PC-9 (cell line): Measurements from ENCODE around the gene RTP2. TPM values are rescaled to one million over a fixed set of nuclear protein-coding genes. Genes with fewer than 3 reads are reported as not detected.

Experiments
- BruUV-seq: library from RNA; stranded (reverse); fragments of 400-500 nt; replicated peaks from 2 replicates; lab custom pipeline; 2021; lab: Mats Ljungman, UMichigan
- CTCF ChIA-PET: fragments of 300-600 bp; sonication (Branson Sonifier 250); formaldehyde crosslinking; loops from one replicate; lab custom pipeline; 2022; ENCODE audit warnings: antibody characterized with exemption; lab: Charles Lee
- POLR2A ChIA-PET: fragments of 300-600 bp; sonication (Branson Sonifier 250); formaldehyde crosslinking; loops from one replicate; lab custom pipeline; 2022; ENCODE audit warnings: antibody characterized with exemption; ENCODE audit not compliant: unreplicated experiment; lab: Charles Lee
- DNase-seq, 2 experiments: peaks; one replicate each; pipeline versions ENCODE4 v3.0.0 to v3.0.0-alpha.2; 2015 to 2022; ENCODE audit warnings: mixed read lengths in 1 of 2
- H2AFZ ChIP-seq: fragments of 200-600 bp; sonication (generic); 2 replicates; pipeline ENCODE4 v1.8.1; 2017; ENCODE audit warnings: antibody characterized with exemption
- H3F3A ChIP-seq: fragments of 200-600 bp; sonication (generic); 2 replicates; pipeline ENCODE4 v1.8.1; 2017; ENCODE audit warnings: antibody characterized with exemption, mild to moderate bottlenecking, low read depth; ENCODE audit not compliant: insufficient read depth
- H3K27ac ChIP-seq: fragments of 200-600 bp; sonication (generic); 2 replicates; pipeline ENCODE4 v1.6.1; 2016; ENCODE audit warnings: mixed run types
- H3K27me3 ChIP-seq: fragments of 200-600 bp; sonication (generic); 2 replicates; pipeline ENCODE4 v1.6.1; 2016; ENCODE audit warnings: low read depth, mixed run types; ENCODE audit not compliant: insufficient read depth
- H3K36me3 ChIP-seq: fragments of 200-600 bp; sonication (generic); 2 replicates; pipeline ENCODE4 v1.6.1; 2016; ENCODE audit warnings: low read depth, mixed run types
- H3K4me1 ChIP-seq: fragments of 200-600 bp; sonication (generic); replicated peaks from 2 replicates; pipeline ENCODE4 v1.6.1; 2016; ENCODE audit warnings: mixed run types; ENCODE audit not compliant: insufficient read depth
- H3K4me2 ChIP-seq: fragments of 200-600 bp; sonication (generic); 2 replicates; pipeline ENCODE4 v1.6.1; 2017; ENCODE audit warnings: mixed run types
- H3K4me3 ChIP-seq: fragments of 200-600 bp; sonication (generic); 2 replicates; pipeline ENCODE4 v1.6.1; 2016; ENCODE audit warnings: mixed run types
- H3K79me2 ChIP-seq: fragments of 200-600 bp; sonication (generic); 2 replicates; pipeline ENCODE4 v1.6.1; 2017; ENCODE audit warnings: low read depth, mixed run types
- H3K9me2 ChIP-seq: fragments of 200-600 bp; sonication (generic); 2 replicates; pipeline ENCODE4 v1.8.1; 2017; ENCODE audit warnings: mild to moderate bottlenecking; ENCODE audit not compliant: insufficient read depth
- H3K9me3 ChIP-seq: fragments of 200-600 bp; sonication (generic); 2 replicates; pipeline ENCODE4 v1.8.1; 2016; ENCODE audit warnings: low read depth; ENCODE audit not compliant: insufficient read depth
- H4K20me1 ChIP-seq: fragments of 200-600 bp; sonication (generic); 2 replicates; pipeline ENCODE4 v1.8.1; 2017; ENCODE audit not compliant: insufficient read depth
- CTCF ChIP-seq: fragments of 200-600 bp; sonication (generic); conservative IDR thresholded peaks from 2 replicates; pipeline ENCODE4 v1.6.1; 2017; ENCODE audit warnings: mixed run types, antibody characterized with exemption, mild to moderate bottlenecking, moderate library complexity
- EZH2 ChIP-seq: fragments of 200-600 bp; sonication (generic); IDR thresholded peaks from 2 replicates; pipeline ENCODE4 v1.8.0; 2017; ENCODE audit warnings: antibody characterized with exemption, low read depth
- intact Hi-C: fragments of 100-400 bp; cut with micrococcal nuclease; formaldehyde crosslinking; loops from one replicate; pipeline ENCODE4 v1.10.0; 2022; ENCODE audit not compliant: unreplicated experiment
- total RNA-seq: library from RNA; stranded (reverse); gene quantifications from 2 replicates; pipeline ENCODE4 v1.2.3, GENCODE V29; 2021

RTP2 gene
- total RNA-seq, 1 experiment from 2014 or later = not detected

- TF ChIP-seq CTCF (peak; percentile 30; the same call in 1 of the 2 replicates), EZH2 (no peak)
- intact Hi-C loops = loop anchor here (1.0 to 10.0 kb wide), 6 partner anchors 620 to 1650 kb away; no protein-coding TSS in a partner anchor
- DNase-seq = no peak
- H3K27ac ChIP-seq = peak overlapping the region; percentile 94
- H2AFZ ChIP-seq = no peak overlapping the region
- H3K4me2 ChIP-seq = peak overlapping the region; percentile 99
- no peaks in the 10 kb centered on the region for H3K27me3 ChIP-seq
- ChIA-PET CTCF (interaction anchor here (0.6 to 1.1 kb wide), 5 partner anchors 201 to 1212 kb away, joined by 3 to 5 read pairs (median 4); no protein-coding TSS in a partner anchor), POLR2A (interaction anchor here (0.6 kb wide), 1 partner anchor 422 kb away, joined by 3 read pairs; no protein-coding TSS in a partner anchor)
- no peaks in the 10 kb centered on the region for H3K9me3 ChIP-seq
- H3K79me2 ChIP-seq = peaks cover 93% of the 10 kb centered on the region
- peaks cover 23% of the 10 kb centered on the region; the same call in 1 of the 2 replicates for H3F3A ChIP-seq
- BruUV-seq = TSS peak; percentile 0
- peaks cover 5% of the 10 kb centered on the region; the same call in 1 of the 2 replicates for H3K36me3 ChIP-seq
- peaks cover 47% of the 10 kb centered on the region for H3K4me1 ChIP-seq
- H4K20me1 ChIP-seq = peaks cover 26% of the 10 kb centered on the region
- H3K4me3 ChIP-seq = peak overlapping the region; percentile 88
- no peaks in the 10 kb centered on the region for H3K9me2 ChIP-seq
These were observed 40.2 kb upstream of the RTP2 start for GRCh38 chr3:187742351-187743171.

GRCh38 chr3:187741403-187742350, 39.3 kb upstream of the RTP2 start:
- no peaks in the 10 kb centered on the region for H3K9me2 ChIP-seq
- H4K20me1 ChIP-seq = peaks cover 32% of the 10 kb centered on the region
- TF ChIP-seq CTCF (peak; percentile 100), EZH2 (no peak)
- no TSS peak for BruUV-seq
- H2AFZ ChIP-seq = peak overlapping the region; percentile 67
- peak overlapping the region; percentile 88 for H3K4me3 ChIP-seq
- intact Hi-C loops = loop anchor here (1.0 to 10.0 kb wide), 6 partner anchors 621 to 1651 kb away; no protein-coding TSS in a partner anchor
- H3K4me1 ChIP-seq = peaks cover 46% of the 10 kb centered on the region
- peak; percentile 72 to 79 for DNase-seq
- peaks cover 21% of the 10 kb centered on the region; the same call in 1 of the 2 replicates for H3F3A ChIP-seq
- CTCF ChIA-PET = interaction anchor here (0.5 to 4.6 kb wide), 17 partner anchors 8 to 1527 kb away, joined by 3 to 129 read pairs (median 3); no protein-coding TSS in a partner anchor
- no peaks in the 10 kb centered on the region for H3K9me3 ChIP-seq
- peak overlapping the region; percentile 99 for H3K4me2 ChIP-seq
- POLR2A ChIA-PET = interaction anchor here (0.5 to 0.7 kb wide), 2 partner anchors 1210 to 1592 kb away, joined by 3 to 8 read pairs; no protein-coding TSS in a partner anchor
- H3K27ac ChIP-seq = peak overlapping the region; percentile 94
- peaks cover 93% of the 10 kb centered on the region for H3K79me2 ChIP-seq
- peaks cover 5% of the 10 kb centered on the region; the same call in 1 of the 2 replicates for H3K36me3 ChIP-seq
- H3K27me3 ChIP-seq = no peaks in the 10 kb centered on the region
